ACC112 (cell line): ENCODE measurements around the gene PNLIPRP2.
A peak's percentile ranks its signal among the peaks of the same experiment; 100 is the strongest.

Experiments used
- H2AFZ ChIP-seq: fragments of 200-600 bp; sonication (generic); one replicate; pipeline ENCODE4 v1.6.0; 2017; ENCODE audit warnings: antibody characterized with exemption, low read length; ENCODE audit not compliant: unreplicated experiment
- H3K27ac ChIP-seq: fragments of 200-600 bp; sonication (generic); 2 replicates; pipeline ENCODE4 v1.5.1; 2014; ENCODE audit warnings: low read depth, mild to moderate bottlenecking, antibody characterized with exemption, low read length, moderate library complexity
- H3K27me3 ChIP-seq: fragments of 200-600 bp; sonication (generic); 2 replicates; pipeline ENCODE4 v1.6.1; 2014; ENCODE audit warnings: mild to moderate bottlenecking, antibody characterized with exemption, low read length, moderate library complexity, mixed read lengths; ENCODE audit not compliant: insufficient read depth
- H3K36me3 ChIP-seq: fragments of 200-600 bp; sonication (generic); 2 replicates; pipeline ENCODE4 v1.6.1; 2016; ENCODE audit warnings: mild to moderate bottlenecking, antibody characterized with exemption, low read length, moderate library complexity, mixed read lengths; ENCODE audit not compliant: insufficient read depth
- H3K4me1 ChIP-seq: fragments of 200-600 bp; sonication (generic); one replicate; pipeline ENCODE4 v1.6.1; 2016; ENCODE audit warnings: low read length, mixed read lengths; ENCODE audit not compliant: insufficient read depth, unreplicated experiment, control insufficient read depth
- H3K4me3 ChIP-seq: fragments of 200-600 bp; sonication (generic); 2 replicates; pipeline ENCODE4 v1.5.1; 2014; ENCODE audit warnings: mild to moderate bottlenecking, low read depth, low read length
- H3K79me2 ChIP-seq: fragments of 200-600 bp; sonication (generic); one replicate; pipeline ENCODE4 v1.6.0; 2016; ENCODE audit warnings: low read length; ENCODE audit not compliant: control insufficient read depth, unreplicated experiment, insufficient read depth

The PNLIPRP2 gene

GRCh38 chr10:116656044-116656443 is 35.3 kb downstream of the PNLIPRP2 start:
- Histone ChIP-seq H3K27ac (no peak overlapping the region), H3K27me3 (peaks cover 18% of the 10 kb centered on the region; the same call in 1 of the 2 replicates), H3K4me1 (no peaks in the 10 kb centered on the region), H3K79me2 (no peaks in the 10 kb centered on the region), H2AFZ (no peak overlapping the region), H3K36me3 (no peaks in the 10 kb centered on the region), H3K4me3 (no peak overlapping the region)

DNA sequence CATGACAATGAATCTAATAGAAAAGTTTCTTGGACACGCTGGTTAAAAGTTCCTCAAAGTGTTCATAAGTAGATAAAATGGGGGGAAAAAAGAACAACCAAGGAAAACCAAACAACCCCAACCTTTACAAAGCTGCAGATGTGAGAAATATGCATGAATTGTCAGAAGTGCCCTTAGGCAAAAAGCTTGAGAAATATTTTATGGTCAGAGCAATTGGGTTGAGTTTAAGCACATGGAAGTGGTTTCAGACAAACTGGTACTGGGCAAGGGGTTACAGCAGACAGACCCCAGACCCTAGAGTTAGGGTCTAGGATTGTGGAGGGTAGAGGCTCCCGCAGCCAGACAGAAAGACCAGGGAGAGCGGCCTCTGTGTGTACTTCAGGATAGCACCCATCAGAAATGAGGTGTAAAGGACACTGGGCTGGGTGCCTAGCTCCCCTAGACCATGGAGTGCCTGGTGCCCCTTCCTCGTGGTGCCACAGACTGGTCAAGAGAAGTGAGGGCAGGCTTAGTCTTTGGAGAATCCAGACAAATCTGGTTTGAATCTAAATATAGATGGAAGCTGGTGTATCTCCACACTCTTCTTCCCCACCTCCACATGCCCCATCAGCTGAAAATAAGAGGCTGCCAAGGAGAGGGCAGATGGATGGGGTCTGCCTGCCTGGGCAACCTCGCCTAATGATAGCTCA is 37.3 kb downstream of the PNLIPRP2 start:
- Histone ChIP-seq H3K27ac (no peak overlapping the region), H3K4me1 (no peaks in the 10 kb centered on the region), H3K4me3 (no peak overlapping the region), H3K79me2 (no peaks in the 10 kb centered on the region), H3K27me3 (peaks cover 11% of the 10 kb centered on the region; the same call in 1 of the 2 replicates), H3K36me3 (no peaks in the 10 kb centered on the region), H2AFZ (no peak overlapping the region)

- H3K4me1 ChIP-seq: no peaks in the 10 kb centered on the region
- no peak overlapping the region for H2AFZ ChIP-seq
- no peaks in the 10 kb centered on the region for H3K36me3 ChIP-seq
- peaks cover 6% of the 10 kb centered on the region; the same call in 1 of the 2 replicates for H3K27me3 ChIP-seq
- no peak overlapping the region for H3K27ac ChIP-seq
- no peaks in the 10 kb centered on the region for H3K79me2 ChIP-seq
- no peak overlapping the region for H3K4me3 ChIP-seq
Measured at GRCh38 chr10:116659049-116659670, 38.4 kb downstream of the PNLIPRP2 start.

DNA sequence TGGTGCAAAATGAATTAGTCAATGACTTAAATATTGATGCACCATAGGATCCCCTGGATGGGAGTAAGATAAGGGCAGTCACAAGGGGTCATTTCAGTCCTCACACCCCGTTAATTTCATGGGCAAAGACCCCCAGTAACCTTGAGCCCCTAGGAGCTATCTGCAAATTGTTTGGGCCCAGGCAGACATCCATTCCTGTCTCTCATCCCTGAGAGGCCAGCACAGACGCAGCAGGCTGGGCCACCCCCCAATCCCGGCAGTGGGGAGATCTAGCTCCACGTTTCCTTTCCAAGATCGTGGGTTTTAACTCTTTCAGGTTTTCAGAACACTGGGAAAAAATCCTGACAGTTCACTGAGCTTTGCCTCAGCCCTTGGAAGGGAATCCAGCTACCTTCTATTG is 40.1 kb downstream of the PNLIPRP2 start:
- 0 out of 2 replicates have a peak, but pooled peaks cover under 1% of the 10 kb centered on the region for H3K27me3 ChIP-seq
- no peaks in the 10 kb centered on the region for H3K36me3 ChIP-seq
- H3K27ac ChIP-seq: no peak overlapping the region
- H3K79me2 ChIP-seq: no peaks in the 10 kb centered on the region
- no peaks in the 10 kb centered on the region for H3K4me1 ChIP-seq
- H2AFZ ChIP-seq: no peak overlapping the region
- no peak overlapping the region for H3K4me3 ChIP-seq

DNA sequence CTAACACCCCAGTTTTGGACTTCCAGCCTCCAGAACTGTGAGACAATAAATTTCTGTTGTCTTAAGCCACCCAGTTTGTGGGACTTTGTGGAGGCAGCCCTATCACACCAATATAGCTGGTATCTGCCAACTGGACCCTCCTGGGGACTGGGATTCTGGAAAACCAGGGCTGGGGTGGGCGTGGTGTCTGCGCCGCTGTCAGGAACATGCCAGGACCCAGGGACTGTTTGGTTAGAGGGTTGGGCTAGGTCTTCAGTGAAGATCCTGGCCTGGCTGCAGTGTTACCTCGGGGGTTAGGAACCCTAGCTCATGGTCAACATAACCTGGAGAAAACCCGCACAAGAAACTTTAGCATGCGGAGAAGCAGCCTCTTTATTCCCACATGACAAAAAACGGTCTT is 42.6 kb downstream of the PNLIPRP2 start:
- H2AFZ ChIP-seq: no peak overlapping the region
- H3K36me3 ChIP-seq: no peaks in the 10 kb centered on the region
- no peaks in the 10 kb centered on the region for H3K79me2 ChIP-seq
- no peaks in the 10 kb centered on the region for H3K4me1 ChIP-seq
- H3K4me3 ChIP-seq: no peak overlapping the region
- no peak overlapping the region for H3K27ac ChIP-seq
- H3K27me3 ChIP-seq: no peaks in the 10 kb centered on the region

DNA sequence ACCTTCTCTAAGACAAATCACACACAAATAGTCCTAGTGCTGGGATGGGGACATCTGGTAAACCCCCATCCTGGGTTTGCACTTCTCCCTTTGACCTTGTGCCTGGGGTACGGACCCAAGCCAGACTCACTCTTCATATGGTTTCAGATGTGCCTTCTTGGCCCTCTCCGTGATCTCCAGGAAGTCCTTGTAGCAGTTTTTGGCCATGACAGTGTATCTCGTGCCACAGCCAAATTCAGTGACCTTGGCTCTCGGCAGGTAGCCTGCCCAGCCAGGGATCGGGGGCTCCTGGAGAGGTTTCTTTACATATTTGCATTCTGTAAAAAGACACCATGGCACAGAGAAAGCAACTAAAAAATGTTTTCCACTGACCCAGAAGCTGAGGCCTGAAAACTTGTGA is 43.9 kb downstream of the PNLIPRP2 start:
- Histone ChIP-seq H3K4me1 (no peaks in the 10 kb centered on the region), H3K4me3 (no peak overlapping the region), H2AFZ (no peak overlapping the region)

DNA sequence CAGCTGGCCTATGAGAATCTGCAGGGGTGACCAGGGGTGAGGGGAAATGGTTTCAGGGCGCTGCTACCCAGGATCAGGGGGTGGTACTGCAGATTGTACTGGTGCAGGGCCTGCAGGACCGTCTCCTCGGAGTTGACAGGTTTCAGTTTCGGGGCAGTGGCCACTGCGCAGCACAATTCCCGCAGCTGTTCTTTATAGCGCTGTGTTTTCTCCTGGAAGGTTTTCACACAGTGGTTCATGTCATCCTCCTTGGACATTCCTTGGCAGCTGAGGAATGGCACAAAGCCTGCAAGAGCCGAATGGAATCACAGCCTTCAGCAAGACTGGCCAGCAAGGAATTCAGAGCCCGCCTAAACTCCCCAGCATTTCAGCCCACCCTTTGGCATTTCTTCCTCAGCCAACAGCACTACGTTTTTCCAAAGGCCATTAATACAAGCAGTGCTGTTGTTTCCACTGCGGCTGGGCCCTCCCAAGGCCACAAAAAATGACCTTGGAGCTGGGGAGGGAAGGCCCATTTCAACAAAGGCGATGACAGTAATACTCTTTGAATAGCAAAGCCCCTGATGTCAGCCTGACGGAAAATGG is 44.9 kb downstream of the PNLIPRP2 start:
- Histone ChIP-seq H3K4me1 (no peaks in the 10 kb centered on the region), H3K4me3 (peak overlapping the region; percentile 65), H3K27ac (no peak overlapping the region), H3K36me3 (no peaks in the 10 kb centered on the region), H2AFZ (peak overlapping the region; percentile 23), H3K79me2 (no peaks in the 10 kb centered on the region), H3K27me3 (no peaks in the 10 kb centered on the region)

More for the DNA sequence above, 43.9 kb downstream of the PNLIPRP2 start:
- H3K36me3 ChIP-seq: no peaks in the 10 kb centered on the region
- H3K79me2 ChIP-seq: no peaks in the 10 kb centered on the region
- no peak overlapping the region for H3K27ac ChIP-seq
- no peaks in the 10 kb centered on the region for H3K27me3 ChIP-seq

GRCh38 chr10:116667484-116667883 is 46.7 kb downstream of the PNLIPRP2 start:
- H3K27me3 ChIP-seq: no peaks in the 10 kb centered on the region
- H3K4me3 ChIP-seq: no peak overlapping the region
- H2AFZ ChIP-seq: no peak overlapping the region
- H3K36me3 ChIP-seq: no peaks in the 10 kb centered on the region
- no peak overlapping the region for H3K27ac ChIP-seq
- H3K4me1 ChIP-seq: peaks cover 8% of the 10 kb centered on the region
- H3K79me2 ChIP-seq: no peaks in the 10 kb centered on the region

DNA sequence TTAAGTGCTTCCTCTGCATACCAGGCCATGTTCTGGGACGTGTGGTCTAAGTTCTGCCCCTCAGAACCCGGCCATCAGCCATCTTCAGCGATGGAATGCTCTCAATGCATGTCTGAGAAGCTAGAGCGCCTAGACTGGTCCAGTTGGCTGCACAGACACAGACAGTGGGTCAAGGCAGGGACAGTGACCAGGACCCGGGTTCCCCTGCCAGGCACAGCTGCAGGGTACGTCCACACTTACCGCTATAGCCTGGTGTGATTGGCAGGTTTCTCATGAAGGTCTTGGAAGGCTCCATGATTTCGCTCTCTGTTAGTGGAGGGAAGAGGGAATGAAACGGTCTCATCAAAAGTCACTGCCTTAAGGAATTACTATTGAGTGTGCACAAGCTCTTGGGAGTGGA is 47.3 kb downstream of the PNLIPRP2 start:
- Histone ChIP-seq H3K79me2 (no peaks in the 10 kb centered on the region), H3K27me3 (no peaks in the 10 kb centered on the region), H3K4me1 (peaks cover 8% of the 10 kb centered on the region), H2AFZ (no peak overlapping the region), H3K36me3 (no peaks in the 10 kb centered on the region), H3K27ac (no peak overlapping the region), H3K4me3 (no peak overlapping the region)

GRCh38 chr10:116668446-116668845 is 47.7 kb downstream of the PNLIPRP2 start:
- Histone ChIP-seq H3K4me3 (no peak overlapping the region), H3K36me3 (no peaks in the 10 kb centered on the region), H3K79me2 (no peaks in the 10 kb centered on the region), H3K4me1 (peaks cover 8% of the 10 kb centered on the region), H3K27ac (no peak overlapping the region), H3K27me3 (no peaks in the 10 kb centered on the region), H2AFZ (no peak overlapping the region)

- no peaks in the 10 kb centered on the region for H3K79me2 ChIP-seq
- no peak overlapping the region for H3K27ac ChIP-seq
- no peaks in the 10 kb centered on the region for H3K27me3 ChIP-seq
- H3K36me3 ChIP-seq: no peaks in the 10 kb centered on the region
- H2AFZ ChIP-seq: no peak overlapping the region
- peaks cover 8% of the 10 kb centered on the region for H3K4me1 ChIP-seq
- H3K4me3 ChIP-seq: no peak overlapping the region
Measured at GRCh38 chr10:116669080-116669479, 48.3 kb downstream of the PNLIPRP2 start.
